ENCODE measurements around the gene SPRY1. TPM values are rescaled to one million over a fixed set of nuclear protein-coding genes. Genes with fewer than 3 reads are reported as not detected.

Gene SPRY1
- total RNA-seq, 4 donors from 2014 or later: 168 to 308 (median 256) TPM

GRCh38 chr4:123415977-123416376 lies 19.4 kb downstream of the SPRY1 start:
- ATAC-seq (ENCODE audit: low FRiP score): no peak
- no peak for DNase-seq (ENCODE audit: low spot score)
- TF ChIP-seq CTCF (IDR thresholded peaks at IDR 0.05): no peak

- ATAC-seq (ENCODE audit: low FRiP score) (no peak), DNase-seq (ENCODE audit: low spot score) (no peak)
- TF ChIP-seq CTCF (IDR thresholded peaks at IDR 0.05): no peak
These were observed 21.2 kb downstream of the SPRY1 start for GRCh38 chr4:123417813-123418212.

DNA sequence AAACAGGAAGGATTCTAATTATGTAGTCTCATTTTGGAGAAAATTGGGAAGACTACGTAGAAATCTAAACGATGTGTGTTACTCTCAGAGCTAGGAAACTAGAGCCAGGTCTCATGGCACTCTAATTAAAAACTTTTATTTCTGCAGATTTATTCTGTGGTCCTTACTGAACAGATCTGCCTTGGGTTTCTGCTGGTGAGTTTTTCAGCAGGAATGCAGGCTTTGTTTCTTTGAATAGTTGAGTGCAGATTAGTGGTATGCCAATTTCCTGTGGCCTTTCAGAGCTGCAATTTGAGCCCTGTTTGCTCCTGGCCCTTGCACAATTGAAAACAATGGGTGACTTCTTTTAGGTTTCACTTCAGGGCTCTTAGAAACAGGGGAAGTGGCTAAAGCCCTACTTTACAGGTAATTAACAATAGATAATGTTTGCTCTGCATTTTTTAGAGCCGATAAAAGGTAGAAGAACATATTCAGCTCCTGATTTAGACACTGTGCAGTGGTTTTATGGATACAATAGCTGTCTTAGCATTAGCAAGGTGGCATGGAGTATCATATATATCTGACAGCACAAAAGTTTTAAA lies 21.8 kb downstream of the SPRY1 start:
- no peak for TF ChIP-seq CTCF (IDR thresholded peaks at IDR 0.05)
- DNase-seq (ENCODE audit: low spot score) (no peak), ATAC-seq (ENCODE audit: low FRiP score) (peak; percentile 64)

DNA sequence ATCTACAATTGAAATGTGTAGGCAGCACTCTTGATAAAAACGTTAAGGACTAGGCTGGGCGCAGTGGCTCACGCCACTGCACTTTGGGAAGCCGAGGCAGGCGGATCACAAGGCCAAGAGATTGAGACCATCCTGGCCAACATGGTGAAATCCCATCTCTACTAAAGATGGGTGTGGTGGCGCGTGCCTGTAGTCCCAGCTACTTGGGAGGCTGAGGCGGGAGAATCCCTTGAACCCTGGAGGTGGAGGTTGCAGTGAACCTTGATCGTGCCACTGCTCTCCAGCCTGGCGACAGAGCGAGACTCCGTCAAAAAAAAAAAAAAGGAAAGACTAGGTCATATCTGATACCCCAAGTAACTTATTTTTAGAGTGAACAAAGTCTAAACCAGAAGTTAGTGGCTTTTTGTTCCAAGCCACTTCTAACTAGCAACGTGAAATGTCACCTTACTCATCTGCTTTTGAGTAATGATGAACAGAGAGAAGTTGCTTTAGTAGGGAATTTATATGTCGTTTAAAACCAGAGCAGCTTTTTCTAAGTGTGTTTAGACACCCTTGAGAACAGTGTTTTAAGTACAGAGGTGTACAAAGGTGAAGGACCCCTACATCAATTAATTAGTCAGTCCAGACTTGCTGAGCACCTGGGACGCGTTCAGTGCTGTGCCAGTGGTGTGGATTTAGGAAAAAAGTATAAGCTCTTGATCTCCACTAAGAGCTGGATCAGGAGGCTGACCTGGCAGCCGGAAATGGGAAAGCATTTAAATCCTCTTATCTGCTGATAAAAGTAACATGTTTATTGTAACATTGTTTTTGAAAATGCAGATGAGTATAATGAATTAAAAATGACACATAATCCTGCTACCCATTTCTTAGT lies 23.5 kb downstream of the SPRY1 start:
- no peak for ATAC-seq (ENCODE audit: low FRiP score)
- TF ChIP-seq CTCF (IDR thresholded peaks at IDR 0.05): no peak

DNA sequence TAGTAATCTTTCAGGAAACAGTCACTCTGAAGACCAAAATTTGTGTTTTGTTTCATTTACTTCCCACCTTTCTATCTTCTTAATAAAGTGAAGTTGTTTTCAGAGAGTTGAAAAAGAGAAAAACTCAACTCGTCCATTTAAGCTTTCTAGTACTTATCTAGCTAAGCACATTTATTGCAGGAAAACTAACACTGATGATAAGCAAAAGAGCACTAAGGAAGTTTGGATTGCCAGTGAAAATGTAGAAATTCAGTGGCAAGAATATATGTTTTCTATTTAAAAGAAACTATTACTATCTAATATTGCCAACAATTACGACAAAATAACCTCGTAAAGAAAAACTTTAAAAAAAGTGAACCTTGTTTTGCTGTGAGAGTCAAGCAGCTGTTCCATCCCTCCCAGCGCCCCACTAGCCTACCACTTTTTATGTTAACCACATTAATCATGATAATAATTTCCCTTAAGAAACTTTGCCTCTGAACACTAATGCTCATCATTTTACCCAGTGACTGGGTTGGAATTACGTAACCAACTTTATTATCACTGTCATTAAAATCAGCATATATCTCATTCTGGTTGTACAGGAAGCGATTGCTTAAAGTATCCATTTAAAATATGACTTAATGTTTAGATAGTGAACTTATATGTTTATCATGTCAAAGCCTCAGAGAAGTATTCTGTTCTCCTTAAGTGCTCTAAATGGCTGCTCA lies 24.8 kb downstream of the SPRY1 start:
- no peak for DNase-seq (ENCODE audit: low spot score)
- no peak for TF ChIP-seq CTCF (IDR thresholded peaks at IDR 0.05)
- ATAC-seq (ENCODE audit: low FRiP score): peak; percentile 62

More for the DNA sequence above, 23.5 kb downstream of the SPRY1 start:
- DNase-seq (ENCODE audit: low spot score): no peak

GRCh38 chr4:123421937-123422781 lies 25.6 kb downstream of the SPRY1 start:
- no peak for TF ChIP-seq CTCF (IDR thresholded peaks at IDR 0.05)
- no peak for ATAC-seq (ENCODE audit: low FRiP score)
- DNase-seq (ENCODE audit: low spot score): no peak
